A172 (cell line): ENCODE results near the gene HSPE1. TPM values are rescaled to one million over a fixed set of nuclear protein-coding genes. Genes with fewer than 3 reads are reported as not detected.
A peak's percentile ranks its signal among the peaks of the same experiment; 100 is the strongest.
"Not testable (repeated sequence)": the region's sequence is repeated elsewhere in the genome, so short reads cannot be mapped to it uniquely, and the experiment has no call there.

Source experiments
- DNase-seq: peaks from one replicate; pipeline ENCODE4 v3.0.0-alpha.2; 2015; ENCODE audit warnings: low spot score
- total RNA-seq: library from RNA; depleted of rRNA; stranded (reverse); fragments of >200 nt; shearing (Covaris generic); gene quantifications from 2 replicates; pipeline ENCODE4 v1.2.3, GENCODE V29; 2014

HSPE1 gene
- total RNA-seq, 1 experiment from 2014 or later: 375 TPM

- DNase-seq: no peak
These were observed 1.8 kb upstream of the HSPE1 start for GRCh38 chr2:197498235-197498936.

- peak; percentile 37 for DNase-seq
These were observed 1.1 kb upstream of the HSPE1 start for GRCh38 chr2:197498937-197499593.

- no peak for DNase-seq
These were observed 438 bp downstream of the HSPE1 start for GRCh38 chr2:197500503-197501131.

- no peak for DNase-seq
These were observed 2.0 kb downstream of the HSPE1 start for GRCh38 chr2:197502201-197502600.

GRCh38 chr2:197502685-197503084 is 2.5 kb downstream of the HSPE1 start:
- no peak for DNase-seq

GRCh38 chr2:197504000-197504399 is 3.8 kb downstream of the HSPE1 start:
- DNase-seq: no peak

- DNase-seq: no peak
These were observed 4.3 kb downstream of the HSPE1 start for GRCh38 chr2:197504512-197504911.

GRCh38 chr2:197506658-197507057 is 6.5 kb downstream of the HSPE1 start:
- DNase-seq: no peak

- no peak for DNase-seq
These were observed 13.7 kb downstream of the HSPE1 start for GRCh38 chr2:197513915-197514314.

- DNase-seq: peak; percentile 32
These were observed 14.6 kb downstream of the HSPE1 start for GRCh38 chr2:197514754-197515153.

GRCh38 chr2:197515315-197515738 is 15.1 kb downstream of the HSPE1 start:
- DNase-seq: no peak

GRCh38 chr2:197515739-197516392 is 15.7 kb downstream of the HSPE1 start, which contains the start of gene MOB4:
MOB4 (plus strand) TSS chr2:197516066; CDS start chr2:197516087, 21 bp downstream.
- peak; percentile 89 for DNase-seq

- DNase-seq: peak; percentile 34
These were observed 16.2 kb downstream of the HSPE1 start for GRCh38 chr2:197516393-197516761.

- no peak for DNase-seq
These were observed 17.0 kb downstream of the HSPE1 start for GRCh38 chr2:197517150-197517549.

GRCh38 chr2:197538412-197538811 is 38.2 kb downstream of the HSPE1 start:
- no peak for DNase-seq

GRCh38 chr2:197539734-197540133 is 39.6 kb downstream of the HSPE1 start:
- DNase-seq: no peak

- DNase-seq: no peak
These were observed 43.0 kb downstream of the HSPE1 start for GRCh38 chr2:197543206-197543605.

- DNase-seq: no peak
These were observed 47.2 kb downstream of the HSPE1 start for GRCh38 chr2:197547163-197547900.

GRCh38 chr2:197548582-197548981 is 48.4 kb downstream of the HSPE1 start:
- no peak for DNase-seq

- DNase-seq: not testable (repeated sequence)
These were observed 51.1 kb downstream of the HSPE1 start for GRCh38 chr2:197551260-197551659.
